Neural progenitor cell (in vitro differentiated cells): ENCODE measurements around the gene KIR2DL3.

Source experiments
- CTCF ChIP-seq: fragments of 200-600 bp; sonication (generic); IDR thresholded peaks from 2 replicates; pipeline ENCODE4 v1.5.1; 2017; ENCODE audit warnings: antibody characterized with exemption, mild to moderate bottlenecking
- EZH2 ChIP-seq: fragments of 200-600 bp; sonication (generic); IDR thresholded peaks from 2 replicates; pipeline ENCODE4 v1.6.1; 2017; ENCODE audit warnings: antibody characterized with exemption, mild to moderate bottlenecking, moderate library complexity
- EZH2phosphoT487 ChIP-seq: fragments of 200-600 bp; sonication (generic); IDR thresholded peaks from 2 replicates; pipeline ENCODE4 v1.6.1; 2017; ENCODE audit warnings: antibody characterized with exemption

GRCh38 chr19:54704928-54705327 lies 33.4 kb upstream of the KIR2DL3 start:
- TF ChIP-seq CTCF (no peak), EZH2 (no peak), EZH2phosphoT487 (no peak)
